GM19468 (cell line): Measurements from ENCODE around the gene MBD5.

Source experiments
- ATAC-seq: cut with Tn5 transposase; IDR thresholded peaks from one replicate; pipeline ENCODE4 v1.9.1; 2021; ENCODE audit warnings: mild to moderate bottlenecking, moderate library complexity, moderate number of reproducible peaks; ENCODE audit not compliant: unreplicated experiment; ENCODE audit errors: extremely low read depth

MBD5 gene

DNA sequence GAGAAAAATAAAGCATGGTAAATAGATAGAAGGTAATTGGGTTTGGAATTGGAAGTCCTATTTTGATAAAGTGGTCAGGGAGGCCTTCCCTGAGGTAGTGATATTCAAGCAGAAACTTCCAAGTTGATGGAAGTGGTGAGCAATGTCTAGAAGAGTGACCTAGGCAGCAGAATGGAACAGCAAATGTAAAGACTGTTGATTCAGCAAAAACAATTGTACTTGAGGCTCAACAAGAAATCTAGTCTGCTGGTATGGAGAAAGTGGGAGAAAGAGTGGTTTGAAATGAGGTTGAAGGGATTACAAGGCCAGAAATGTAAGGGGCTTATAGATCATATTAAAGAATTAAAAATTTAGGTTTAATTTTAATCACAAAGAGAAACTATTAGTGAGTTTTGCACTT lies 181.3 kb downstream of the MBD5 start:
- no peak for ATAC-seq

- ATAC-seq: no peak
Measured at GRCh38 chr2:148207111-148207510, 186.2 kb downstream of the MBD5 start.

DNA sequence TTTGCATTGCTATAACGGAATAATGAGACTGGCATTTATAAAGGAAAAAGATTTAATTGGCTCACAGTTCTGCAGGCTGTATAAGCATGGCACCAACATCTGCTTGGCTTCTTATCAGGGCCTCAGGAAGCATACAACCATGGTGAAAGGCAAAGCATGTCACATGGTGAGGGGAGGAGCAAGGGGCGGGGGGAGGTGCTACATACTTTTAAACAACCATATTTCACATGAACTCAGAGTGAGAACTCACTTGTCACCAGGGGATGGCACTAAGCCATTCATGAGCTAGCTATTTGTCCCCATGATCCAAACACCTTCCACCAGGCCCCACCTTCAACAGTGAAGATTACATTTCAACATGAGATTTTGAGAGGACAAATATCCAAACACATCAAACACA lies 188.7 kb downstream of the MBD5 start:
- ATAC-seq: no peak

DNA sequence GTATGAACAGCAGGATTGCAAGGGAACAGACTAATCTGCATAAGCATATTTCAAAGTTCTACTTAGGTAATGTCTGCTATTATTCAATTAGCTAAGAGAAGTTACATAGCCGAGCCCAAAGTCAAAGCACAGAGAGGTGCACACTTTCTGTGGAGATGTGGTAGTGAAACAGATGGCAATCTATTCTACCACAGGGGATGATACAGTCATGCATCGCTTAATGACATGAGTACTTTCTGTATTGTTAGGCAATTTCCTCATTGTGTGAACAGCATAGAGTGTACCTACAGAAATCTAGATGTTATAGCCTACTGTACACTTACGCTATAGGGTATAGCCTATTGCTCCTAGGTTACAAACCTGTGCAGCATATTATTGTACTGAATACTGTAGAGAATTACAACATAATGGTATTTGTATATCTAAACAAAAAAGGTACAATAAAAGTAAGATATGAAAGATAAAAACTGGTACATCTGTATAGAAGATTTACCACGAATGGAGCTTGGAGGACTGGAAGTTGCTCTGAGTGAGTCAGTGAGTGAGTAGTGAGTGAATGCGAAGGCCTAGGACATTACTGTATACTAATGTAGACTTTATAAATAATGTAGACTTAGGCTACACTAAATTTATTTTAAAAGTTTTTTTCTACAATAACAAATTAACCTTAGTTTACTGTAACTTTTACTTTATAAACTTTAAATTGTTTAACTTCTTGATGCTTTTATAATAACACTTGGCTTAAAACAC lies 197.6 kb downstream of the MBD5 start:
- ATAC-seq: no peak

GRCh38 chr2:148221166-148221565 lies 200.3 kb downstream of the MBD5 start:
- ATAC-seq: no peak

- ATAC-seq: no peak
Measured at GRCh38 chr2:148221926-148222325, 201.0 kb downstream of the MBD5 start.

DNA sequence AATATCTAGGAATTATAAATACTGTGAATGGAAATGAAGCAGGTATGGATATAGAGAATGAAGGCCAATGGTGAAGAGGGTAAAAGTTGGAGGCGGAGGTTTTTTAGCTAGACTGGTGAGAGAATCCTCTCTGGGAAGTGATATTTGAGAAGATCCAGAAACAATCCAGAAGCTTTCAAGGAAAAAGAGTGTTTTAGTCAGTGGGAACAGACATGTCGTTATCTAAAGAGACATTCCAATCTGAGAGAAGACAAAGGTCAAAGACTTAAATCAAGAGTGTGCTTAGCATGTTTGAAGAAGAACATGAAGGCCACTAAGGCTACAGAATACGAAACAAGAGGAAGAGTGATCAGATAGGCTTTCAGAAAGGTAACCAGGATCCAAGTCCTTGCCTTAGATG lies 211.0 kb downstream of the MBD5 start:
- no peak for ATAC-seq

- no peak for ATAC-seq
Measured at GRCh38 chr2:148234143-148234542, 213.3 kb downstream of the MBD5 start.

DNA sequence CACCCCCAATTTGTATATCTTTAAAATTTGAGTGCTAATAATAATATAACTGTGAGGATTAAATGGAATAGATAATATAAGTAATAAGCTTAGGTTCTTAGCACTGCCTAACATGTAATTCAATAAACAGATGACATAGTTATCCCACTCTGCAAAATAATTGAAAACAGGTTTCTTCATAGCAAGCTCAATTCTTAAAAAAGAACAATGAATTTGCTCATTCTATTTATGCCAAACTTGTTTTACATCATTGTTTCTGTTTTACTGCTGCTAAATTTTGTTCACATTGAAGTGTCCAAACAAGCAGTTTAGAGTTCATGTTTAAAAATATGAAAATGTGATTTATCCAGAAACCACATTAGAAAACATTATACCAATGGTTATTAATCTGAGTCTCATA lies 217.0 kb downstream of the MBD5 start:
- no peak for ATAC-seq

DNA sequence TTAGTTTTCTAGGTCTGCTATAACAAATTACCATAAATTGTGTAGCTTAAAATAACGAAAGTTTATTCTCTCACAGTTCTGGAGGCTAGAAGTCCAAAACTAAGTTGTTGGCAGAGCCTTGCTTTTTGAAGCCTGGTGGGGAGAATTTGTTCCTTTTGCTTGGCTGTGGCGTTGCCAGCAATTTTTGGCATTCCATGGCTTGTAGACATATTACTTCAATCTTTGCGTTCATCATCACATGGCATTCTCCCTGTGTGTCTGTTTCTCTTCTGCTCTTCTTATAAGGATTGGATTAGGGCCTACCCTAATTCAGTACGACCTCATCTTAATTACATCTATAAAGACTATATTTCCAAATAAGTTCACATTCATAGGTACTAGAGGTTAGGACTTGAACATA lies 217.7 kb downstream of the MBD5 start:
- no peak for ATAC-seq

- no peak for ATAC-seq
Measured at GRCh38 chr2:148240838-148241237, 219.9 kb downstream of the MBD5 start.

- ATAC-seq: no peak
Measured at GRCh38 chr2:148244593-148245292, 223.9 kb downstream of the MBD5 start.

- no peak for ATAC-seq
Measured at GRCh38 chr2:148251993-148252392, 231.1 kb downstream of the MBD5 start.

GRCh38 chr2:148252646-148253045 lies 231.8 kb downstream of the MBD5 start:
- ATAC-seq: no peak

- ATAC-seq: no peak
Measured at GRCh38 chr2:148253685-148254084, 232.8 kb downstream of the MBD5 start.

GRCh38 chr2:148255929-148256328 lies 235.0 kb downstream of the MBD5 start:
- no peak for ATAC-seq

DNA sequence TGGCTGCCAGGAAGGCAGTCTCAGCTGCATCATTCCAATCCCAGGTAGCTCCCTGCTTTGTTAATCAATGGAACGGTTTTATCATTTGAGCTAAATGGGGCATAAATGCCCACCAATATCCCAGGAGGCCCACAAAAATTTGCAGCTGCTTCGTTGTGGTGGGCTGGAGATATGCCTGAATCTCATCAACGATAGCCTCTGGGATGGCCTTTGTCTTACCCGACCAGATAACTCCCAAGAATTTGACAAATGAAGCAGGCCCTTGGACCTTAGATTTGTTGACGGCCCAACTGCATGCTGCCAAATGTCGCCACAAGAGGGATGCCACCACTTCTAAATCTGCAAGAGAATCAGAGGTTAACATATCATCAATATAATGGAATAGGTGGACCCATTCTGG lies 236.4 kb downstream of the MBD5 start:
- ATAC-seq: no peak

DNA sequence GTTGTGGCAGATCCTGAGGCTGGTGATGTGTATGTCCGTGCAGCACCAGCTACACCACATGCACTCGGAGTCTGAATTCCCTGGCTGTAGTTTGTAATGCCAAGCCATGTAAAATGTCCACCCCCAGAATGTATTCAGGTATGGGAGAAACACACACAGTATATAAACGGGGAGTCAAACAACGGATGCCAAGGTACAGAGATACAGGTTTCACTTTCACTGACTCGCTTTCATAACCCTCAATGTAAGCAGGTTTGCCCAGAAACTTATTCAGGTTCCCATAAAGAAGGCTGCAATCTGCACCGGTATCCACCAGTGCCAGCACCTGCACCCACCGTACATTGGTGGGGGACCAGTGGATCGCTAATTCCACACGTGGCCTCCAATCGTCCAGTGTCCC lies 237.2 kb downstream of the MBD5 start:
- ATAC-seq: no peak

DNA sequence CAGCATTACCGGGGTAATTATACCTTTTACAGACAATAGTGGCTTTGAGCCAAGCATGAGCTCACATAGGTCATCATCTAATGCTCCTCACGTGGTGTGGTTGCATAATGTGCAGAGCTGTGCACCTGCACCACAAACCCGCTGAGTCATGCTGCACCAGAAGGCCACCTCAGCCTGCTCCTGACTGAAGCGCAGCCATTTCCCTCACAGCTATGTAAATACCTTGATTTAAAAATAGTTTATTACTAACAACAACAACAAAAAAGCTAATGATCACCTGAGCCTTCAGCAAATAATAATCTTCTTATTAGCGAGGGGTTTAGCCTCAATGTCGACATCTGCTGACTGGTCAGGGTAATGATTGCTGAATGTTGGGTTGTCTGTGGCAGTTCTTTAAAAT lies 238.8 kb downstream of the MBD5 start:
- ATAC-seq: no peak

GRCh38 chr2:148263890-148264289 lies 243.0 kb downstream of the MBD5 start:
- ATAC-seq: no peak

DNA sequence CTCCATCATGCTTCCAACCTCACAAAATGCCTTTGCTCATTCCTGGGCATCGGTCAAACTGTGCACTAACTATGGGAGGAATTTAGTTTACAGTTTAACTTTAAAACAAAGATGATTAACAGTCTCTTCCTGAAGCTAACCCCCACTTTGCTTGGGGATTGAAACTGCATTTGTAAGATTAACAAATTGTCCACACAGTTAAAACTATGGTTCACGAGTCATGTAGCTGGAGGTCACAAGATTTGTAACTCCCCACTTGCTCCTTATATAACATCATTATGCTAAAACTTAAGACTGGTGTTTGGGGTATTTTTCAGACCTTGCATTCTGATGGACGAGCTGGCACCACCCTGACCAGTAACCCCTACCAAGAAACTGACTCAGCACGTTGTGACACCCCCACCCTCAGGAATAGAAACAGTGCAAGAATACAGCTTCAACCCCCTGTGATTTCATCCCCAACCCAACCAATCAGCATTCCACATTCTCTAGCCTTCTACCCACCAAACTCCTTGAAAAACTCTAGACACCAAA lies 252.3 kb downstream of the MBD5 start:
- no peak for ATAC-seq

DNA sequence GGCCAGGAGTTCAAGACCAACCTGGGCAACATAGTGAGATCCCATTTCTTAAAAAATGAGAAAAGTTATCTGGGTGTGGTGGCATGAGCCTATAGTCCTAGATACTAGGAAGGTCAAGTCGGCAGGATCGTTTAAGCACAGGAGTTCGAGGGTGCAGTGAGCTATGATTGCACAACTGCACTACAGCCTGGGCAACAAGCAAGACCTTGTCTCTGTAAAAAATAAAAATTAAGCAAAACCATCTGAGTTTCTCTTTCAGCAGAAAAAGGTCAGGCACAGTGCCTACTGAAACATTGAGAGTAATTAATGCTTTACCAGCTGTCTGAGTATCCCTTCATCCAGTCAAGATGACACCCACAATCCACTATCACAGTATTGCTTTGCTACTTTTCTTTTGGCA lies 258.3 kb downstream of the MBD5 start:
- ATAC-seq: no peak
